ENCODE measurements around the gene SP140.

DNA sequence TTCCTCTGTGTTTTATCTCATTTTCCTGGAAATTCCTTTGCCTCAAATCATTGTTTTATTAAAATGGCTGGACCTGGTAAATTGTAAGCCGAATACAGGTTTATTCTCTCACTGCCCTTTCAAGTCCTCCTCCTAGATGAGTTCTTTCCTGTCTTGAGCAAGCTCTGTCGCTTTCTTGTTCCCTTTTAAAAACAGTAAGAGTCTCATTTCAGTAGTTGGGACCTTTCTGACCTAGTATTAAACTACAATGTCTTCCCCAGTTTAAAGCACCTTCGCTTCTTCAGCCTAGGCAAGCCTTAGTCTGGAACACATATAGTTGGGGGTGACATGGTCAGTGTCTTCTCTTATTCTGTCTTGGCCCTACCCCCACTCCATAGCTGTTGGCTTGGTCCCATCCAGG is 60.5 kb downstream of the SP140 start:
- TF ChIP-seq, protein P1, sequence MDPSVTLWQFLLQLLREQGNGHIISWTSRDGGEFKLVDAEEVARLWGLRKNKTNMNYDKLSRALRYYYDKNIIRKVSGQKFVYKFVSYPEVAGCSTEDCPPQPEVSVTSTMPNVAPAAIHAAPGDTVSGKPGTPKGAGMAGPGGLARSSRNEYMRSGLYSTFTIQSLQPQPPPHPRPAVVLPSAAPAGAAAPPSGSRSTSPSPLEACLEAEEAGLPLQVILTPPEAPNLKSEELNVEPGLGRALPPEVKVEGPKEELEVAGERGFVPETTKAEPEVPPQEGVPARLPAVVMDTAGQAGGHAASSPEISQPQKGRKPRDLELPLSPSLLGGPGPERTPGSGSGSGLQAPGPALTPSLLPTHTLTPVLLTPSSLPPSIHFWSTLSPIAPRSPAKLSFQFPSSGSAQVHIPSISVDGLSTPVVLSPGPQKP (IDR thresholded peaks at IDR 0.05; ENCODE audit: low read depth, low read length): no peak
- no peak for TF ChIP-seq GABPA (IDR thresholded peaks at IDR 0.05; ENCODE audit: low read depth)
- TF ChIP-seq, protein P2, sequence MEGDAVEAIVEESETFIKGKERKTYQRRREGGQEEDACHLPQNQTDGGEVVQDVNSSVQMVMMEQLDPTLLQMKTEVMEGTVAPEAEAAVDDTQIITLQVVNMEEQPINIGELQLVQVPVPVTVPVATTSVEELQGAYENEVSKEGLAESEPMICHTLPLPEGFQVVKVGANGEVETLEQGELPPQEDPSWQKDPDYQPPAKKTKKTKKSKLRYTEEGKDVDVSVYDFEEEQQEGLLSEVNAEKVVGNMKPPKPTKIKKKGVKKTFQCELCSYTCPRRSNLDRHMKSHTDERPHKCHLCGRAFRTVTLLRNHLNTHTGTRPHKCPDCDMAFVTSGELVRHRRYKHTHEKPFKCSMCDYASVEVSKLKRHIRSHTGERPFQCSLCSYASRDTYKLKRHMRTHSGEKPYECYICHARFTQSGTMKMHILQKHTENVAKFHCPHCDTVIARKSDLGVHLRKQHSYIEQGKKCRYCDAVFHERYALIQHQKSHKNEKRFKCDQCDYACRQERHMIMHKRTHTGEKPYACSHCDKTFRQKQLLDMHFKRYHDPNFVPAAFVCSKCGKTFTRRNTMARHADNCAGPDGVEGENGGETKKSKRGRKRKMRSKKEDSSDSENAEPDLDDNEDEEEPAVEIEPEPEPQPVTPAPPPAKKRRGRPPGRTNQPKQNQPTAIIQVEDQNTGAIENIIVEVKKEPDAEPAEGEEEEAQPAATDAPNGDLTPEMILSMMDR (IDR thresholded peaks at IDR 0.05 in 2 of 3, conservative IDR thresholded peaks at IDR 0.05 in 1 of 3; ENCODE audit: control insufficient read depth in 2 of 3, extremely low read depth in 1 of 3, insufficient read depth in 1 of 3, low read depth in 3 of 3, low read length in 3 of 3): no peak
- TF ChIP-seq, protein P3, sequence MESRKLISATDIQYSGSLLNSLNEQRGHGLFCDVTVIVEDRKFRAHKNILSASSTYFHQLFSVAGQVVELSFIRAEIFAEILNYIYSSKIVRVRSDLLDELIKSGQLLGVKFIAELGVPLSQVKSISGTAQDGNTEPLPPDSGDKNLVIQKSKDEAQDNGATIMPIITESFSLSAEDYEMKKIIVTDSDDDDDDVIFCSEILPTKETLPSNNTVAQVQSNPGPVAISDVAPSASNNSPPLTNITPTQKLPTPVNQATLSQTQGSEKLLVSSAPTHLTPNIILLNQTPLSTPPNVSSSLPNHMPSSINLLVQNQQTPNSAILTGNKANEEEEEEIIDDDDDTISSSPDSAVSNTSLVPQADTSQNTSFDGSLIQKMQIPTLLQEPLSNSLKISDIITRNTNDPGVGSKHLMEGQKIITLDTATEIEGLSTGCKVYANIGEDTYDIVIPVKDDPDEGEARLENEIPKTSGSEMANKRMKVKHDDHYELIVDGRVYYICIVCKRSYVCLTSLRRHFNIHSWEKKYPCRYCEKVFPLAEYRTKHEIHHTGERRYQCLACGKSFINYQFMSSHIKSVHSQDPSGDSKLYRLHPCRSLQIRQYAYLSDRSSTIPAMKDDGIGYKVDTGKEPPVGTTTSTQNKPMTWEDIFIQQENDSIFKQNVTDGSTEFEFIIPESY (IDR thresholded peaks at IDR 0.05): no peak
- TF ChIP-seq, protein P4, sequence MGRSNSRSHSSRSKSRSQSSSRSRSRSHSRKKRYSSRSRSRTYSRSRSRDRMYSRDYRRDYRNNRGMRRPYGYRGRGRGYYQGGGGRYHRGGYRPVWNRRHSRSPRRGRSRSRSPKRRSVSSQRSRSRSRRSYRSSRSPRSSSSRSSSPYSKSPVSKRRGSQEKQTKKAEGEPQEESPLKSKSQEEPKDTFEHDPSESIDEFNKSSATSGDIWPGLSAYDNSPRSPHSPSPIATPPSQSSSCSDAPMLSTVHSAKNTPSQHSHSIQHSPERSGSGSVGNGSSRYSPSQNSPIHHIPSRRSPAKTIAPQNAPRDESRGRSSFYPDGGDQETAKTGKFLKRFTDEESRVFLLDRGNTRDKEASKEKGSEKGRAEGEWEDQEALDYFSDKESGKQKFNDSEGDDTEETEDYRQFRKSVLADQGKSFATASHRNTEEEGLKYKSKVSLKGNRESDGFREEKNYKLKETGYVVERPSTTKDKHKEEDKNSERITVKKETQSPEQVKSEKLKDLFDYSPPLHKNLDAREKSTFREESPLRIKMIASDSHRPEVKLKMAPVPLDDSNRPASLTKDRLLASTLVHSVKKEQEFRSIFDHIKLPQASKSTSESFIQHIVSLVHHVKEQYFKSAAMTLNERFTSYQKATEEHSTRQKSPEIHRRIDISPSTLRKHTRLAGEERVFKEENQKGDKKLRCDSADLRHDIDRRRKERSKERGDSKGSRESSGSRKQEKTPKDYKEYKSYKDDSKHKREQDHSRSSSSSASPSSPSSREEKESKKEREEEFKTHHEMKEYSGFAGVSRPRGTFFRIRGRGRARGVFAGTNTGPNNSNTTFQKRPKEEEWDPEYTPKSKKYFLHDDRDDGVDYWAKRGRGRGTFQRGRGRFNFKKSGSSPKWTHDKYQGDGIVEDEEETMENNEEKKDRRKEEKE (IDR thresholded peaks at IDR 0.05): no peak
- TF ChIP-seq EZH2 (IDR thresholded peaks at IDR 0.05; ENCODE audit: borderline replicate concordance, control insufficient read depth, low read depth, low read length): no peak
- no peak for TF ChIP-seq NR2C2 (IDR thresholded peaks at IDR 0.05; ENCODE audit: borderline replicate concordance, control insufficient read depth, insufficient read length, low read depth)
- TF ChIP-seq ZNF217 (IDR thresholded peaks at IDR 0.05): no peak
- no peak for TF ChIP-seq MXI1 (IDR thresholded peaks at IDR 0.05; ENCODE audit: low read depth, low read length)
- TF ChIP-seq, protein P5, sequence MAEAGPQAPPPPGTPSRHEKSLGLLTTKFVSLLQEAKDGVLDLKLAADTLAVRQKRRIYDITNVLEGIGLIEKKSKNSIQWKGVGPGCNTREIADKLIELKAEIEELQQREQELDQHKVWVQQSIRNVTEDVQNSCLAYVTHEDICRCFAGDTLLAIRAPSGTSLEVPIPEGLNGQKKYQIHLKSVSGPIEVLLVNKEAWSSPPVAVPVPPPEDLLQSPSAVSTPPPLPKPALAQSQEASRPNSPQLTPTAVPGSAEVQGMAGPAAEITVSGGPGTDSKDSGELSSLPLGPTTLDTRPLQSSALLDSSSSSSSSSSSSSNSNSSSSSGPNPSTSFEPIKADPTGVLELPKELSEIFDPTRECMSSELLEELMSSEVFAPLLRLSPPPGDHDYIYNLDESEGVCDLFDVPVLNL (IDR thresholded peaks at IDR 0.05; ENCODE audit: low read depth, low read length): no peak
- no peak for TF ChIP-seq YY1 (IDR thresholded peaks at IDR 0.05; ENCODE audit: low read depth, low read length)
- TF ChIP-seq ZNF274 (IDR thresholded peaks at IDR 0.05; ENCODE audit: insufficient read depth, insufficient read length): no peak
- no peak for TF ChIP-seq EP300 (IDR thresholded peaks at IDR 0.05; ENCODE audit: borderline replicate concordance in 1 of 2, control insufficient read depth in 1 of 2, low read depth in 2 of 2, low read length in 2 of 2)

Data from GM12878 (cell line).